ENCODE results near the gene HSPB6. TPM values are rescaled to one million over a fixed set of nuclear protein-coding genes. Genes with fewer than 3 reads are reported as not detected.

HSPB6 gene
- total RNA-seq, 1 experiment from 2014 or later, result 0.87 TPM

DNA sequence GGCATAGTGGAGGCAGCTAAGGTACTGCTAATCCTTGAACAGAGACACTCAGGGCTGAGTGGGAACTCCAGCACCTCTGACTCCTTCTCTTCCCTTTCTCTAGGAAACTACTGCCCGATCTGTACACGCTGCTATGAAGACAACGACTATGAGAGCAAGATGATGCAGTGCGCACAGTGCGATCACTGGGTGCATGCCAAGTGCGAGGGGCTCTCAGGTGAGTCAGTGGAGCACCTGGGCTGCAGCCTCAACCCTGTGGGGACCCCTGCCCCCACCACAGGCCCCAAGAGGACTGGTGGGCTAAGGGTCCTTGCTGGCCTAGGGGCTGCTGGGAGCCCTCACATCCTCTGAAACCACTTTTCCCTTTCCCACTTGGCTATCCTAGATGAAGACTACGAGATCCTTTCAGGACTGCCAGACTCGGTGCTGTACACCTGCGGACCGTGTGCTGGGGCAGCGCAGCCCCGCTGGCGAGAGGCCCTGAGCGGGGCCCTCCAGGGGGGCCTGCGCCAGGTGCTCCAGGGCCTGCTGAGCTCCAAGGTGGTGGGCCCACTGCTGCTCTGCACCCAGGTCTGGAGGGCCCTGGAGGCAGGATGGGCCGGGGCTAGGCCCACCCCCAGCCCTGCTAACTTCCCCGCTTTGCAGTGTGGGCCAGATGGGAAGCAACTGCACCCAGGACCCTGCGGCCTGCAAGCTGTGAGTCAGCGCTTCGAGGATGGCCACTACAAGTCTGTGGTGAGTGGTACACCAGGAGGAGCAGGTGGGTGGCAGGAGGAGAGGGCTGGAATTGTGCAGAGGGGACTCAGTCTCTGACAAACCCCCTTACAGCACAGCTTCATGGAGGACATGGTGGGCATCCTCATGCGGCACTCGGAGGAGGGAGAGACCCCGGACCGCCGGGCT is 29.5 kb downstream of the HSPB6 start:
- in situ Hi-C loops (cut with HindIII; ENCODE audit: low pct_unique_long_range_greater_than_20kb, low sequenced_read_pairs) (no loop called here), intact Hi-C loops (cut with micrococcal nuclease; ENCODE audit: unreplicated experiment) (no loop called here)
- BruUV-seq (replicated peaks), result no TSS peak
- peaks cover 28% of the 10 kb centered on the region for H3K36me3 ChIP-seq (ENCODE audit: control insufficient read depth, insufficient read depth, low read length)
- H3K4me3 ChIP-seq (ENCODE audit: low read depth in 2 of 2, low read length in 2 of 2), result no peak overlapping the region
- no peaks in the 10 kb centered on the region for H3K9me3 ChIP-seq (ENCODE audit: control insufficient read depth, insufficient read depth, low read depth, low read length)
- no peak for TF ChIP-seq SIN3A (IDR thresholded peaks at IDR 0.05; ENCODE audit: borderline replicate concordance, insufficient read depth, low read depth, low read length)
- TF ChIP-seq, protein P1, sequence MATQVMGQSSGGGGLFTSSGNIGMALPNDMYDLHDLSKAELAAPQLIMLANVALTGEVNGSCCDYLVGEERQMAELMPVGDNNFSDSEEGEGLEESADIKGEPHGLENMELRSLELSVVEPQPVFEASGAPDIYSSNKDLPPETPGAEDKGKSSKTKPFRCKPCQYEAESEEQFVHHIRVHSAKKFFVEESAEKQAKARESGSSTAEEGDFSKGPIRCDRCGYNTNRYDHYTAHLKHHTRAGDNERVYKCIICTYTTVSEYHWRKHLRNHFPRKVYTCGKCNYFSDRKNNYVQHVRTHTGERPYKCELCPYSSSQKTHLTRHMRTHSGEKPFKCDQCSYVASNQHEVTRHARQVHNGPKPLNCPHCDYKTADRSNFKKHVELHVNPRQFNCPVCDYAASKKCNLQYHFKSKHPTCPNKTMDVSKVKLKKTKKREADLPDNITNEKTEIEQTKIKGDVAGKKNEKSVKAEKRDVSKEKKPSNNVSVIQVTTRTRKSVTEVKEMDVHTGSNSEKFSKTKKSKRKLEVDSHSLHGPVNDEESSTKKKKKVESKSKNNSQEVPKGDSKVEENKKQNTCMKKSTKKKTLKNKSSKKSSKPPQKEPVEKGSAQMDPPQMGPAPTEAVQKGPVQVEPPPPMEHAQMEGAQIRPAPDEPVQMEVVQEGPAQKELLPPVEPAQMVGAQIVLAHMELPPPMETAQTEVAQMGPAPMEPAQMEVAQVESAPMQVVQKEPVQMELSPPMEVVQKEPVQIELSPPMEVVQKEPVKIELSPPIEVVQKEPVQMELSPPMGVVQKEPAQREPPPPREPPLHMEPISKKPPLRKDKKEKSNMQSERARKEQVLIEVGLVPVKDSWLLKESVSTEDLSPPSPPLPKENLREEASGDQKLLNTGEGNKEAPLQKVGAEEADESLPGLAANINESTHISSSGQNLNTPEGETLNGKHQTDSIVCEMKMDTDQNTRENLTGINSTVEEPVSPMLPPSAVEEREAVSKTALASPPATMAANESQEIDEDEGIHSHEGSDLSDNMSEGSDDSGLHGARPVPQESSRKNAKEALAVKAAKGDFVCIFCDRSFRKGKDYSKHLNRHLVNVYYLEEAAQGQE (IDR thresholded peaks at IDR 0.05; ENCODE audit: insufficient read depth in 1 of 2, low read depth in 2 of 2, low read length in 1 of 2), result no peak
- TF ChIP-seq TCF7L2 (IDR thresholded peaks at IDR 0.05; ENCODE audit: low read depth, low read length), result no peak
- TF ChIP-seq POLR2AphosphoS5 (IDR thresholded peaks at IDR 0.05; ENCODE audit: low read depth, low read length), result no peak
- TF ChIP-seq, protein P2, sequence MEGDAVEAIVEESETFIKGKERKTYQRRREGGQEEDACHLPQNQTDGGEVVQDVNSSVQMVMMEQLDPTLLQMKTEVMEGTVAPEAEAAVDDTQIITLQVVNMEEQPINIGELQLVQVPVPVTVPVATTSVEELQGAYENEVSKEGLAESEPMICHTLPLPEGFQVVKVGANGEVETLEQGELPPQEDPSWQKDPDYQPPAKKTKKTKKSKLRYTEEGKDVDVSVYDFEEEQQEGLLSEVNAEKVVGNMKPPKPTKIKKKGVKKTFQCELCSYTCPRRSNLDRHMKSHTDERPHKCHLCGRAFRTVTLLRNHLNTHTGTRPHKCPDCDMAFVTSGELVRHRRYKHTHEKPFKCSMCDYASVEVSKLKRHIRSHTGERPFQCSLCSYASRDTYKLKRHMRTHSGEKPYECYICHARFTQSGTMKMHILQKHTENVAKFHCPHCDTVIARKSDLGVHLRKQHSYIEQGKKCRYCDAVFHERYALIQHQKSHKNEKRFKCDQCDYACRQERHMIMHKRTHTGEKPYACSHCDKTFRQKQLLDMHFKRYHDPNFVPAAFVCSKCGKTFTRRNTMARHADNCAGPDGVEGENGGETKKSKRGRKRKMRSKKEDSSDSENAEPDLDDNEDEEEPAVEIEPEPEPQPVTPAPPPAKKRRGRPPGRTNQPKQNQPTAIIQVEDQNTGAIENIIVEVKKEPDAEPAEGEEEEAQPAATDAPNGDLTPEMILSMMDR (IDR thresholded peaks at IDR 0.05), result no peak
- H3K27ac ChIP-seq (ENCODE audit: low read length), result no peak overlapping the region
- CTCF ChIA-PET, result interaction anchor here (0.6 kb wide), 1 partner anchor 21 kb away, joined by 3 read pairs; the partner anchor contains the start of gene LIN37
- DNase-seq (ENCODE audit: low read depth, low spot score) (no peak), ATAC-seq (no peak)
- POLR2A ChIA-PET, result interaction anchor here (0.5 to 0.7 kb wide), 2 partner anchors 48 to 91 kb away, joined by 3 to 9 read pairs; no protein-coding TSS in a partner anchor
- H3K4me1 ChIP-seq (ENCODE audit: control insufficient read depth, insufficient read depth, low read length), result no peaks in the 10 kb centered on the region
- no peaks in the 10 kb centered on the region for H3K27me3 ChIP-seq (ENCODE audit: control insufficient read depth, insufficient read depth, low read length)

DNA sequence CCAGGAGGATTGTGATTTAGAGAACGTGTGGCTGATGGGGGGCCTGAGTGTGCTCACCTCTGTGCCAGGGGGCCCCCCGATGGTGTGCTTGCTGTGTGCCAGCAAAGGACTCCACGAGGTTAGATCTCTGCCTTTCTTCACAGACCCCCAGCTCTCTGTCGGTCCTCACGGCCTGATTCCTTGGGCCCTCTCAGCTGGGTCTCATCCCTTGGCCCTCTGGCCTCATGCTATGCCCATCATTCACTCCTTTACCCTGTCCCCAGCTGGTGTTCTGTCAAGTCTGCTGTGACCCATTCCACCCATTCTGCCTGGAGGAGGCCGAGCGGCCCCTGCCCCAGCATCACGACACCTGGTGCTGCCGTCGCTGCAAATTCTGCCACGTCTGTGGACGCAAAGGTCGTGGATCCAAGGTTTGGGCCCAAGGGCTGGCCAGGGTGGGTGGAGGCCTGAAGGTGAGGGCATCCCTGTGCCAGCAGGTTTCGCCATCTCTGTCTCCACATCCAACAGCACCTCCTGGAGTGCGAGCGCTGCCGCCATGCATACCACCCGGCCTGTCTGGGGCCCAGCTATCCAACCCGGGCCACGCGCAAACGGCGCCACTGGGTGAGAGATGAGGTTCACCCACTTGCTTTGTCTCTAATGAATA is 31.5 kb downstream of the HSPB6 start:
- H3K4me1 ChIP-seq (ENCODE audit: control insufficient read depth, insufficient read depth, low read length), result no peaks in the 10 kb centered on the region
- intact Hi-C loops (cut with micrococcal nuclease; ENCODE audit: unreplicated experiment), result no loop called here
- ATAC-seq (no peak), DNase-seq (ENCODE audit: low read depth, low spot score) (no peak)
- POLR2A ChIA-PET, result interaction anchor here (0.5 kb wide), 1 partner anchor 787 kb away, joined by 5 read pairs; no protein-coding TSS in a partner anchor
- no peaks in the 10 kb centered on the region for H3K9me3 ChIP-seq (ENCODE audit: control insufficient read depth, insufficient read depth, low read depth, low read length)
- peaks cover 30% of the 10 kb centered on the region for H3K36me3 ChIP-seq (ENCODE audit: control insufficient read depth, insufficient read depth, low read length)
- H3K27ac ChIP-seq (ENCODE audit: low read length), result no peak overlapping the region
- TF ChIP-seq, protein P1 (IDR thresholded peaks at IDR 0.05; ENCODE audit: insufficient read depth in 1 of 2, low read depth in 2 of 2, low read length in 1 of 2), result no peak
- TF ChIP-seq TCF7L2 (IDR thresholded peaks at IDR 0.05; ENCODE audit: low read depth, low read length) (no peak), POLR2AphosphoS5 (IDR thresholded peaks at IDR 0.05; ENCODE audit: low read depth, low read length) (no peak), SIN3A (IDR thresholded peaks at IDR 0.05; ENCODE audit: borderline replicate concordance, insufficient read depth, low read depth, low read length) (no peak)
- TF ChIP-seq, protein P2 (IDR thresholded peaks at IDR 0.05), result no peak
- H3K4me3 ChIP-seq (ENCODE audit: low read depth in 2 of 2, low read length in 2 of 2), result no peak overlapping the region
- no peaks in the 10 kb centered on the region for H3K27me3 ChIP-seq (ENCODE audit: control insufficient read depth, insufficient read depth, low read length)
- in situ Hi-C loops (cut with HindIII; ENCODE audit: low pct_unique_long_range_greater_than_20kb, low sequenced_read_pairs), result no loop called here
- no TSS peak for BruUV-seq (replicated peaks)
- CTCF ChIA-PET, result no interaction called here
